GM19467 (cell line): ENCODE data around the gene NDUFA7.
A peak's percentile ranks its signal among the peaks of the same experiment; 100 is the strongest.
"Not testable (repeated sequence)": the region's sequence is repeated elsewhere in the genome, so short reads cannot be mapped to it uniquely, and the experiment has no call there.

Experiments used
- ATAC-seq: cut with Tn5 transposase; IDR thresholded peaks from one replicate; pipeline ENCODE4 v1.9.1; 2021; ENCODE audit warnings: mild to moderate bottlenecking, moderate library complexity; ENCODE audit not compliant: unreplicated experiment

The NDUFA7 gene

DNA sequence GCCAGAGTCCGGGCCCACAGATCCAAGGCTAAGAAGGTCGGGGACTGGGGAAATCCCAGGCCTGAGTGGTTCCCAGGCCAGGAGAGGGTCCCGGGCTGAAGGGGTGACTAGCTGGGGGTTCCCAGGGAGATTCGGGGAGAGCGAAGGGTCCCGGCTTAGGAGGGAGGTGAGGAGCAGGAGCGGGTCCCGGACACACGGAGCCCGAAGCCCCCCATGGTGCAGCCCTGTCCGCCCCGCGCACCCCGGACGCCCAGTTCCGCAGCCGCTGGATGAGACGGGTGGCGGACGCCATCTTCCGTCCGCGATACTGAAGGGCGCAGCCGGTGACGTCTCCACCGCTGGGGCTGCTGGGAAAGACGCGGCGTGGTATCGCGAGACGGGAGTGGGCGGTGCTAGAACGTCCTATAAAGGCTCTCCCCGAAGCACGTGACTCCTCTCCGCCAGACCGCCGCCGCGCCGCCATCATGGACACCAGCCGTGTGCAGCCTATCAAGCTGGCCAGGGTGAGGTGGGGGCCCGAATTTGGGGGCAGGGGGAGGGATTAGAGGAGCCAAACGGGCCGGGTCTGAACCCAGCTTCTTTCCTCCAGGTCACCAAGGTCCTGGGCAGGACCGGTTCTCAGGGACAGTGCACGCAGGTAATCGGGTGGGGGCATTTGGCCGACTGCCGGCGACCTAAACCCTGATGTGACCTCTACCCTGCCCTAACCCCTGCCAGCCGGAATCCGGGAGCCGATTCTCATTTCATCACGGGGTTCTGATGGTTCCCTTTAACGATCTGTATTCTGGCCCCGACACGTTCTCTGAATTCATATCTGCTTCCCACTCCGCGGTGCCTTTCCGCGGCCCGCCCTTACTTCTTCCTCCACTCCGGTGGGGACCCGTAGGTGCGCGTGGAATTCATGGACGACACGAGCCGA is at the start of gene NDUFA7, which contains the start of gene RPS28:
NDUFA7 (minus strand) TSS at position 309 of the 919 bp plus-strand sequence; CDS start at position 292, 17 bp downstream.
RPS28 (plus strand) TSS at position 430 of the 919 bp plus-strand sequence; CDS start at position 465, 35 bp downstream.
- peak; percentile 87 for ATAC-seq

DNA sequence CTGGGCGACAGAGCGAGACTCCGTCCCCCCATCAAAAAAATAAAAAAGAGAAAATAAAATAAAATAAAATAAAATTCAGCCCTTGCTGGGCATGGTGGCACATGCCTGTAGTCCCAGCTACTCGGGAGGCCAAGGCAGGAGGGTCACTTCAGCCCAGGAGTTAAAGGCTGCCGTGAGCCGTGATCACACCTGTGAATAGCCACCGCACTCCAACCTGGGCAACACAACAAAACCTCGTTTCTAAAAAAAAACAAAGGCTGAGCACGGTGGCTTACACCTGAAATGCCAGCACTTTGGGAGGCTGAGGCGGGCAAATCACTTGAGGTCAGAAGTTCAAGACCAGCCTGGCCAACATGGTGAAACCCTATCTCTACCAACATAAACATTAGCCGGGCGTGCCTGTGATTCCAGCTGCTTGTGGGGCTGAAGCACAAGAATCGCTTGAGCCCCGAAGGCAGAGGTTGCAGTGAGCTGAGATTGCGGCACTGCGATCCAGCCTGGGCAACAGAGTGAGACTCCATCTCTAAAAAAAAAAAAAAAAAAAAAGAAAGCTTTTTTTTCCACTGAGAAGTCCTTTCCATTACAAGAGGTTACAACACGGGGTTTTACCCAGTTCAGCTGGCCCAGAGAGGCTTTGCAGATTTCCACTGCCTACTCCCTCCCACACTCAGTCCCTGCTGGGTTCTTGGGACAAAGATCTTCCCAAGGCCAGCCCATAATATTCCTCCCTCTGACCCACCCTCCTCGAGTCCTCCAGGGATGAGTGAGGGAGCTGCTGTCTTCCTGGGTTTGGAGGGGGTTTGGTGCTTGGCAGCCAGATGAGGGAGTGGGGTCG is 49.2 kb upstream of the NDUFA7 start:
- no peak for ATAC-seq

DNA sequence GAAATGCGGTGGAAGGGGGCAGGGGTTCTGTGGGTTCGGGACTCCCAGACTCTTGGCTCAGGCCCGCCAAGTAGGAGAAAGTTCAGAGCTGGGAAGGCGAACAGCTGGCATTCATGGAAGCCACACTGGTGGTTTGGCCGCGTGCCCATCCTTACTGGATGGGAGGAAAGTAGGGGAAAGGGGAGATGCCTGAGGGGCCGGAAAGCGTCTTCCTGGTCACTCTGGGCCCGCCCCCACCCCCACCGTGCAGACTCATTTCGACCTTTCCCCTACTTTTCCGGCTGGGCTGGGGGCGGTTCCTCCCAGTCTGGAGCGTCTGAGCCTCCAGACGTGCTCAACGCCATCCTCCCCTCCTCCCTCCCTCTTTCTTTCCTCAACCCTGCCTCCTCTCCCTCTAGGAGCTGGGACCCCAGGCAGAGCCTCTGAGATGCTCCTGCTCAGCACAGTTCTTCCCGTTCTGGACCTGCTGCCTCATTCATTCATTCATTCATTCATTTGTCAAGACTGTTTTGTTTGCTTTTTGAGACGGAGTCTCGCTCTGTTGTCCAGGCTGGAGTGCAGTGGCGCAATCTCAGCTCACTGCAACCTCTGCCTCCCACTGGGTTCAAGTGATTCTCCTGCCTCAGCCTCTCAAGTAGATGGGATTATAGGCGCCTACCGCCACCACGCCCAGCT is 46.3 kb upstream of the NDUFA7 start:
- ATAC-seq: no peak

DNA sequence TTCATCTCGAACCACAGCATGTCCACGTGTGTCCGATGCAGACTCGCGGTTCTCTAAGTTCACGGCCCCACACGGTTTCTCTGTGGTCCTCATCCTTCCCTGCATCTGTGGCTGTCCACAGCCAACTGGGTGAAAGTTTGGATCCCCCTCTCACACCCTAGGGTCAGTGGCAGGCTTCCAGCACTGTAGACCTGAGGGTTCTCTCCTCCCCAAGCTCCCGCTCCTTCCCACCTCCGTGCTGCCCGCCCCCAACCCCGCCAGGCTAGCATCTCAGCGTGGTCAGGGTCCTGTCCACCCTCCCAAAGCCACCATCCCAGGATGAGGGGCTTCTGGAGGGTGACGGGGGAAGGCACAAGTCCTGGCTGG is 45.8 kb upstream of the NDUFA7 start:
- no peak for ATAC-seq

DNA sequence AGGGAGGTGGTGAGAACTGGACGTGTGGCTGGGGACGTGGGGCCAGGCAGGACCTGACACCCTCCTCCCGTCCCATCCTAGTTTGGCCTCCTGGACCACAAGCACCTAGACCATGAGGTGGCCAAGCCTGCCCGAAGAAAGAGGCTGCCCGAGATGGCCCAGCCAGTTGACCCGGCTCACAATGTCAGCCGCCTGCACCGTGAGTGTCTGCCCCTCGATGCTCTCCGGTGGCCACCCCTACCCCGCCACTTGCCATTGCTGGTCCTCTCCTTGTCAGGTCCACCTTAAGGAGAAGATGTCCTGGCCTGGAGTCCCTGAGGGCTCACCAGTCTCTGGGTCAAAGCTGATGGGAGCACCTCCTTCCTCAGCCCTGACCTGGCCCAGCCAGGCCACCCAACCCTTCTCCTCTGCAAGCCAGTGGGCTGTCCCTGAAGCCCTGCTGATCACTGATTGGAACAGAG is 45.0 kb upstream of the NDUFA7 start:
- no peak for ATAC-seq

DNA sequence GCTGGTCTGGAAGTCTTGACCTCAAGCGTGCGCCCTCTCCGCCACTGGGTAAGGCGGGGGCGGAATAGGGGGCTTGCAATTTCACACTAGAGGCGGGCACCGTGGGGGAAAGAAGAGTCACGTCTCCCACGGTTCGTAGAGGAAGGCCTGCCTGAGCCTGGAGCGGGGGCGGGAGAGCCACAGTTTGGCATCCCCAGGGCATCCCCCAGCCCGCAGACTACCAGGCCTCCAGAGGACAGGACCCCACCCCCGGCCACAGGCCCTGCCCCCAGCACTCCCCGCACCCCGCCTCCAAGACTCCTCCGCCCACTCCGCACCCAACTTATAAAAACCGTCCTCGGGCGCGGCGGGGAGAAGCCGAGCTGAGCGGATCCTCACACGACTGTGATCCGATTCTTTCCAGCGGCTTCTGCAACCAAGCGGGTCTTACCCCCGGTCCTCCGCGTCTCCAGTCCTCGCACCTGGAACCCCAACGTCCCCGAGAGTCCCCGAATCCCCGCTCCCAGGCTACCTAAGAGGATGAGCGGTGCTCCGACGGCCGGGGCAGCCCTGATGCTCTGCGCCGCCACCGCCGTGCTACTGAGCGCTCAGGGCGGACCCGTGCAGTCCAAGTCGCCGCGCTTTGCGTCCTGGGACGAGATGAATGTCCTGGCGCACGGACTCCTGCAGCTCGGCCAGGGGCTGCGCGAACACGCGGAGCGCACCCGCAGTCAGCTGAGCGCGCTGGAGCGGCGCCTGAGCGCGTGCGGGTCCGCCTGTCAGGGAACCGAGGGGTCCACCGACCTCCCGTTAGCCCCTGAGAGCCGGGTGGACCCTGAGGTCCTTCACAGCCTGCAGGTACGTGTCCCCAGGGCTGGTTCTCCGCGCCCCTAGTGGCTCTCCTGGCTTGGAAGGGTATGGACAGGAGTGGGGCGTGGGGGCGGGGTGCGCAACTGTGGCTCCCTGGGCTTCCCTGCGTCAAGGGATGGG is 42.9 kb upstream of the NDUFA7 start, which contains the start of gene ANGPTL4:
ANGPTL4 (plus strand) TSS at position 353 of the 969 bp plus-strand sequence; CDS start at position 520, 167 bp downstream.
- no peak for ATAC-seq

DNA sequence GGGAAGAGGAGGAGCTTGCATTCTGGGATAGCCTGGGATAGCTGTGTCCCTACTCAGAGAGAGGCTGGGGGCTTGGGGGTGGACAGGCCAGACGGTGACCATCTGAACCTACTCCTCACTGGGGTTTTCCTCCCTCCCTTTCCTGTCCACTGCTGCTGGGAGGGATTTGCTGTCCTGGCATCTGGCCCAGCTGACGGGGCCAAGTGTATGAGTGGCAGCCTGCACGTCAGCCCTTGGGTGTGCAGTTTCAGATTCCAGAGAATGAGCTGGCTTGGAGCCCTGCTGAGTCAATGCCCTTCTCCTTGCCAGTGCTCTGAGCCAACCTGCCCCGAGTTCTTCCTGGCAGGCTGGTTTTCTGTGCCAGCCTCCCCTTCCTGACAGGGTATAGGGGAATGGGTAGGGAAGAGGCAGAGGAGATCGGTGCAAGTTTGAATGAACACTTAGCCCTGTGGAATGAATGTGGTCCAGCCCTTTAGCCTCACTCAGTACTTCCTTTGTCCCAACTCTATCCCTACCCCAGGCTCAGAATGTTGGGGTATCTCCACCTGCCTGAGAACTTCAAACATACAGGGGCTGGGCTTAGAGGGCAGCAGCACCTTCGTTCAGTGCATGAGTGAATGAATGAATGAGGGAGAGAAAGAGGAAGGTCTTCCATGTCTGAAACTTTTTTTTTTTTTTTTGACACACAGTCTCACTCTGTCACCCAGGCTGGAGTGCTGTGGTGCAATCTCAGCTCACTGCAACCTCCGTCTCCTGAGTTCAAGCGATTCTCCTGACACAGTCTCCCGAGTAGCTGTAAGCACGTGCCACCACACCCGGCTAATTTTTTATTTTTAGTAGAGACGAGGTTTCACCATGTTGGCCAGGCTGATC is 41.0 kb upstream of the NDUFA7 start:
- ATAC-seq: no peak

DNA sequence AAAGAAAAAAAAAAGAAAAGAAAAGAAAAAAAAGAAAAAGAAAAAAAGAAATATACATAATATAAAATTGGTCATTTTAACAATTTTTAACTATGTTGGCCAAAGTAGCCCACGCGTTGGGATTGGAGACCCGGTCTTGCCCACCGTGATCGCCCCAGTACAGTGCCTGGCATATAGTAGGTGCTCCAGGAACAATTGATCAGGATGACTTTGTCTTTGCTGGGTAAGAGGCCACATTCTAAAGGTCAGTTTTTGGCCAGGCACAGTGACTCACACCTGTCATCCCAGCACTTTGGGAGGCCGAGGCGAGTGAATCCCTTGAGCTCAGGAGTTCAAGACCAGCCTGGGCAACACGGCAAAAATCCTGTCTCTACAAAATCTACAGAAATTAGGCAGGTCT is 39.0 kb upstream of the NDUFA7 start:
- ATAC-seq: no peak

DNA sequence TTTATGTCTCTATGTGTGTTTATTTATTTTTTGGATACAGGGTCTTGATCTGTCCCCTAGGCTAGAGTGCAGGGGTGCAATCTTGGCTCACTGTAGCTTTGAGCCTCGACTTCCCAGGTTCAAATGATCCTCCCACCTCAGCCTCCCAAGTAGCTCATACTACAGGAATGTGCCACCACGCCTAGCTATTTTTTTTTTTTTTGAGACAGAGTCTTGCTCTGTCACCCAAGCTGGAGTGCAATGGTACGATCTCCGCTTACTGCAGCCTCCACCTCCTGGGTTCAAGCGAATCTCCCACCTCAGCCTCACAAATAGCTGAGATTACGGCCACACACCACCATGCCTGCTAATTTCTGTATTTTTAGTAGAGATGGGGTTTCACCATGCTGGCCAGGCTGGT is 37.8 kb upstream of the NDUFA7 start:
- no peak for ATAC-seq

DNA sequence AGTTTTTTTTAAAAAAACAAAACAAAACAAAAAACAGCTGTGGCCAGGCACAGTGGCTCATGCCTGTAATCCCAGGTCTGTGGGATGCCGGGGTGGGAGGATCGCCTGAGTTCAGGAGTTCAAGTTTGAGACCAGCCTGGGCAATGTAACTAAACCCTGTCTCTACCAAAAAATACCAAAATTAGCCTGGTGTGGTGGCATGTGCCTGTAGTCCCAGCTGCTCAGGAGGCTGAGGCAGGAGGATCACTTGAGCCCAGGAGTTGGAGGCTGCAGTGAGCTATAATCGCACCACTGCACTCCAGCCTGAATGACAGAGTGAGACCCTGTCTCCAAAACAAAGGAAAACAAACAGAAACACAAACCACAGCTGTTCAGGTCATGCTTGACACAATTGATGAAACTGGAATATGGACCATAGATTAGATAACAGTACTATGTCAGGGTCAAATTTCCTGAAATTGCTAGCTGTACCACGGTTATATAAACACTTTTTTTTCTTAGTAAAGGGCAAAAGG is 35.9 kb upstream of the NDUFA7 start:
- ATAC-seq: no peak

DNA sequence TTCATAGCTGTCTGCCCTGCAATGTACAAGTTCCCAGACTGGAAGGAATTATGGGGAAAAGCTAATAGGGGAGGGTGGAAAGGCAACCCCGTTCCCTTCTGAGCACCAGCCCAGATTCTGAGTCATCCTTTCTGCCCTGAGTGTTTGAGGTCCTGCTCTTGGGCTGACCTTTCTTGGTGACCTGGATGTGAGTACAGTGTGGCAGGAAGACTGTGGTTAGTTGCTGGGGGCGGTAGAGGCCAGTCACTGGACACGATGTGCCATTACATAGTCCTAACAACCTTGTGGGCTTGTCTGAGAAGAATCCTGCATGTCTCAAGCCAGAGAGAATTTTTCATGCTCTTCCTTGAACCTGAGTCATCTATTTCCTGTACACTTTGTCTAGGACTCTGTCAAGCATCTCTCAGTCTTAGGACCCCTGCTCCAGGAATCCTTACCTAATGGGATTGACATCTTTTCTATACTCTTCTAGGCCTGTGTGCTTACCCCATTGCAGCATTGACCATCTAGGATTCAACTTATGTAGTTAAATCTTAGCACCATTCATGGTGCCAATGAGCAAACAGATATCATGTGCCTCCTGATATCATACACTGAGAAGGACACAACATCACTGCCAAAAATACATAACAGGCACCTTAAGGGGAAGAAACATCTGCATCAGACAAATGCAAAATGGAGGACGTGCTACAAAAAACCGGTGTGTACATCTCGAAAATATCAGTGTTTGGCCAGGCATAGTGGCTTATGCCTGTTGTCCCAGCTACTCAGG is 34.6 kb upstream of the NDUFA7 start:
- ATAC-seq: no peak

DNA sequence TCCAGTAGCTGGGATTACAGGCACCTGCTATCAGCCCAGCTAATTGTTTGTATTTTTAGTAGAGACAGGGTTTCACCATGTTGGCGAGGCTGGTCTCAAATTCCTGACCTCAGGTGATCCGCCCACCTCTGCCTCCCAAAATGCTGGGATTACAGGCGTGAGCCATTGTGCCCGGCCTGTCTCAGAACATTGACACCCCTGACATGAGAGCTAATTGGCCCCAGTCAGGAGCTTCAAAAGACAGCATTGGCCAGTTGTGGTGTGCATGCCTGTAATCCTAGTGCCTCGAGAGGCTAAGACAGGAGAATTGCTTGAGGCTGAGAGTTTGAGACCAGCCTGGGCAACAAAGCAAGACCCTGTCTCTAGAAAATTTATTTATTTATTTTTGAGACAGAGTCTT is 31.7 kb upstream of the NDUFA7 start:
- ATAC-seq: not testable (repeated sequence)

DNA sequence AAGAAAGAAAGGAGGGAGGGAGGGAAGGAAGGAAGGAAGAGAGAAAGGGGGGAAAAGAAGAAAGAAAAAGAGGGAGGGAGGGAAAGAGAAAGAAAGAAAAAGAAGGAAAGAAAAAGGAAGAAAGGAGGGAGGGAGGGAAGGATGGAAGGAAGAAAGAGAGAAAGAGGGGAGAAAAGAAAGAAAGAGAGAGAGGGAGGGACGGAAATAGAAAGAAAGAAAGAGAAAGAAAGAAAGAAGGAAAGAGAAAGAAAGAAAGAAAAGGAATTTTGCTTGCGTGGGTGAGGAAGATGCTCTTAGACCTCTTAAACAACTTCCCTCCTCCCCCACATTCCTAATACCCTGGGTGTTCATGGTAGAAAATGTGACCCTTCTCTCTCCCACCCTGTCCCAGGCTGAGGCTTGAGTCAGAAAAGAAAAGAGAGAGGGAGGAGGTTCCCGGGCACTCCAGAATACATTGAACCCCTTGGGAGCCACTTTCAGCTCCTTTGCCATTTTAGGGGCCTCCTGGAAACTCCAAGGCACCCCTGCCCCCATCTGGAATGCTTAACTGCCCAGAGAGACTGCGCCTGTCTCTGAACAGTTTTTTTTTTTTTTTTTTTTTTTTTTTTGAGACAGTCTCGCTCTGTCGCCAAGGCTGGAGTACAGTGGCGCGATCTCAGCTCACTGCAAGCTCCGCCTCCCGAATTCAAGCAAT is 31.1 kb upstream of the NDUFA7 start:
- no peak for ATAC-seq

DNA sequence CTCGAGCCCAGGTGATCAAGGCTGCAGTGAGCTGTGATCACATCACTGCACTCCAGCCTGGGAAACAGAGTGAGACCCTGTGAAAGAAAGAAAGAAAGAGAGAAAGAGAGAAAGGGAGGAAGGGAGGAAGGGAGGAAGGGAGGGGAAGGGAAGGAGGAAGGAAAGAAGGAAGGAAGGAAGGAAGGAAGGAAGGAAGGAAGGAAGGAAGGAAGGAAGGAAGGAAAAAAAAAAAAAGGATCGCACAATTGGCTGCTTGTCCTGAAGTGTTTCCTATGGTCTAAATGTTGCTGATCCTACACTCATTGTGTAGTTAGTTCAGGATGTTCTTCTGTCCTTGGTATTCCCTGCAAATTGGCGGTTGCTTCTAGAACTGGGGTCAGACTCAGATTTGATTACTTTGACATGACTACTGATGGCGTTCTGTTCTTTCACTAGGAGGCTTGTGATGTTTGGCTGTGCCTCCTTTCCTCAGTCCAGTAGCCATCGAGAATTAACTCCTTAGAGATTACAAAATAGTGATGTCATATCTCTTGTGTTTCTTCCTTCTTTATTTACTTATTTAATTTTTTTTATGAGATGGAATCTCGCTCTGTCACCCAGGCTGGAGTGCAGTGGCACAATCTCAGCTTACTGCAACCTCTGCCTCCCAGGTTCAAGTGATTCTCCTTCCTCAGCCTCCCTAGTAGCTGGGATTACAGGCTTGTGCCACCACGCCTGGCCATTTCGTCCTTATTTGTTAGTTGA is 28.6 kb upstream of the NDUFA7 start:
- ATAC-seq: not testable (repeated sequence)

DNA sequence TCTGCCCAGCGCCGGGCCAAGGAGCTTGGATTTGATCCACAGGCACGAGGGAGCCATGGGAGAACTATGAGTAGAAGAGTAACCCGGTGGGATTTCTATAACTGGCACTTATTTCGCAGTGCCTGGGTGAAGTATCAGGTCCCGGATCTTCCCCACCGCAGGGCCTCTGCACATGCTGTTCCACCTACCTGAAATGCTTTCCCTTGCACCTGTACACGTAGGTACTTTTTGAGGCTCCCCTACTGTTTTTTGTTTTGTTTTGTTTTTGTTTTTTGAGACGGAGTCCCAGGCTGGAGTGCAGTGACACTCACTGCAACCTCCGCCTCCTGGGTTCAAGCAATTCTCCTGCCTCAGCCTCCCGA is 22.3 kb upstream of the NDUFA7 start:
- no peak for ATAC-seq

DNA sequence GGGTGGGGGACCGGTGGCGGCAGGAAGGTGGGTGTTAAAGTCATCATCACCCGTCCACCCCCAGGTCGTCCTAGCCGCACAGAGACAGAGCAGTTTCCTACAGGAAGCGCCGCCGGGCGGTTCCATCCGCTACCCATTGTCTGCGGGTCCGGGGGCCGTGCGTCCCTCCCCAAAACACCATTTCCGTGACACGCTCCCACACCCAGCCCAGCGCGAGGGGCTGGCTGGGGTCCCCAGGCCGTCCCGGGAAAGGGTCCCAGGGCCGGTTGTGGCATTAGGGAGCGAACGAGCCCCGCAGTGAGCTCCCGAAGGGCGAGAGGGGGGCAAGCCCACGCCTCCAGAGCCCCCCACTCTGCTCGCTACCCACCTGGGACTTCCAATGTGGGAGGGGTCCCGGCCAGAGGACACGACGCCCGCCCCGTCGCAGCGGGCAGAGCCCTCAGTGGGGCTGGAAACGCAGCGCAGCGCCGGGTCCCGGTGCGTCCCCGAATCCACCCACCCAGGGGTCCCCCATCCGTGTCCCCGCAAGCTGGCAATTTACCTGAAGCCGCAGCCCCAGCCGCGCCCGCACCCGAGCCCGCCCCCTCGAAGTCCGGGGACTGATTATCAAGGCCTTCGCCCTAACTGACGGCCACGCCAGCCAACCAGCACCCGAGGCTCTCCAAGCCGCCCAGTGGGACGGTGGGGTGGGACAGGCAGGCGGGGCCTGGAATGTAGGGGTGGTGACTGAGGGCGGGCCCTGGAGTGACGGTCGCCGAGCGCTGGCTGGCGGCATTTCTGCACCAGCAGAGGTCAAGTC is 21.7 kb upstream of the NDUFA7 start, which contains the start of gene KANK3:
KANK3 (minus strand) TSS at position 579 of the 799 bp plus-strand sequence. CDS start 5,434 bp downstream, outside the sequence.
- ATAC-seq: peak; percentile 95
